GM18505 (cell line): ENCODE data around the gene ATP5MC3.

ENCODE experiments used
- ATAC-seq: cut with Tn5 transposase; IDR thresholded peaks from one replicate; pipeline ENCODE4 v1.9.1; 2021; ENCODE audit not compliant: unreplicated experiment
- POLR2A ChIP-seq: IDR thresholded peaks from 4 replicates; pipeline ENCODE4 v1.6.1; 2011; ENCODE audit warnings: borderline replicate concordance; ENCODE audit not compliant: insufficient read depth, insufficient read length; ENCODE audit errors: extremely low read depth

The ATP5MC3 gene

DNA sequence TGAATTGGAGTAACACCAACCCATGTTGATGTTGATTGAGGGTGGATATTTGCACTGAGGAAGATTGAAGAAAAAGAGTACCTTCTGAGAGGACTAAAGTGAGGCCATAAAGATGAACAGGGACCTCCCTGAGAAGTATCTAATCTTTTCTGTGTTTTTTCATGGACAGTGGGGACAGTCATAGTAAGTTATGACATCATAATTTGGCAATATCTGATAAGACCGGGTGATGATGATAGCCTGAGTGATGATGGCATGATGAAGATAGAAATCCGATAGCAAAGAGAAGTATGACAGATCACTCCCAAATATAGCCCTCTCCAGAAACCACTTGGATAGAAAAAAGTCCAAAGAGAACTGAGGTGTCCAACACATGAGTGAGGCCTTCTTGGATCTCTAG is 2.2 kb upstream of the ATP5MC3 start:
- no peak for ATAC-seq
- TF ChIP-seq POLR2A: no peak

DNA sequence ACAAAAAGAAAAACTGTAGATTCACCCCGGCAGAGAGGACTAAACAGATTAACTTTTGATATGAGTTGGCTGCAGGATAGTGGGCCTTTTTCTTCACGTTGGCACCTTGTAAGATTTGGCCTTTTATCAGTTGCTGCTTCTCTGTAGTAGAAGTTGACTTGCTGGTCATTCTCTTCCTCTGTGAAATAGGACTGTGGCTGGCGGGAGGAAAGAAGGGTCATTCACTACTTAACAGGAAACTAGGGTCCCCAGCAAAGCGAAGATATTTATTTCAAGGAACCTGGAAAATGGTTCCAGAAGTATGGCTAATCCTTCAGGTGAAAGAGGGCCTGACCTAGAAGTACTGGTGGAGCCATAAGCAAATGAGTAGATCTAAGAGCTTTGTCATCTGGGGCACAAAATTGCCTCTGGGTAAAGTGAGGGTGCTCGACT is 383 bp upstream of the ATP5MC3 start:
- no peak for ATAC-seq
- TF ChIP-seq POLR2A: no peak

DNA sequence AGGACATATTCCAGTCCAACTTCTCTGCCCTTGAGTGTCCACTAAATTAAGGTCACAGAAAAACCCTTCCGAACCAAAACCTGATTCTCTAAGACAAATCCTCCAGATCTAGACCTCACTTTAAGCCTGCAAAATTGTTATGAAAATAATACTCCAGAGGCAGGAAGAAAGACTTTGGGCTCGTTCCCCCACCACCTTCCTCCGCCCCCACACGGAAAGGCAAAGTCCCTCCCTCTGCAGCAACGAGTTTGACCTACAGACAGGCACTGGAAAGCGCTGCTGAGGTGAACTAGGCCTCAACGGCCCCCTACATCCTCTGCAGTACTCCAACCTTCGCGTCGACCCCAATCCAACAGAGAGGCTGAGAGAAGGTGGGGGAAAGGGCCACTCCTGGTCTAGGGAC is 808 bp downstream of the ATP5MC3 start:
- ATAC-seq: peak; percentile 60

DNA sequence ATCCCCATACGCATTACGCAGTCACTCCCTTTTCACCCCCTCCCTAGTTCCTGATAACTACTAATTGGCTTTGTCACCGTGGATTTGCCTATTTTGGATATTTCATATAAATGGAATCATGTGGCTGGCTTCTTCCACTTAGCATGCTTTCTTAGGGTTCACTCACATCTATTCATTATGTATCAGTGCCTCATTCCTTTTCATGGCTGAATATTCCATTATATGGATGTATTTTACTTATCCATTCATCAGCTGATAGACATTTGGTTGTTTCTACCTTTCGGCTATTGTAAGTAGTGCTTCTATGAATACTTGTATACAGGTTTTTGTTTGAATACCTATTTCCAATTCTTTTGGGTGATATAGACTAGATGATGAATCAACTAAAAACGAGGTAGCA is 4.9 kb downstream of the ATP5MC3 start:
- TF ChIP-seq POLR2A: no peak
- no peak for ATAC-seq

More for the DNA sequence above, 808 bp downstream of the ATP5MC3 start:
- peak; percentile 36 for TF ChIP-seq POLR2A

DNA sequence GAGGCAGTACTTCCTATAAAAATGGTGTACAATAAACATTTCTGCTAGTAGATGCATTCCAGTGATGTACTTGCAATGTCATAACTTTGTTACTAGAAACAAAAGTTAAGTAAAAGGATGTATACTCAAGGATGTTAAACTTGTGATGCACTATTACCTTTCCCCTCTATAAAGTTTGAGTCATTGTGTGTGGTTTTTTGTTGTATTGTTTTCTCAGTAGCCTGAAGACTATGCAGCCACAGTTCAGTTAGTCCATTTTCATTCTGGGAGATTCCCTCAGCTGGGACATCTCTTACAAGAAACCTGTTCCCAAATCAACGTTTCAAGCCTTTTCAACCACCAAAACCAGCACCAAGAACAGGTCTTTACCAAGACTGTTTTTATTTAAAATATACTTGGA is 5.6 kb downstream of the ATP5MC3 start:
- ATAC-seq: no peak
- TF ChIP-seq POLR2A: no peak

DNA sequence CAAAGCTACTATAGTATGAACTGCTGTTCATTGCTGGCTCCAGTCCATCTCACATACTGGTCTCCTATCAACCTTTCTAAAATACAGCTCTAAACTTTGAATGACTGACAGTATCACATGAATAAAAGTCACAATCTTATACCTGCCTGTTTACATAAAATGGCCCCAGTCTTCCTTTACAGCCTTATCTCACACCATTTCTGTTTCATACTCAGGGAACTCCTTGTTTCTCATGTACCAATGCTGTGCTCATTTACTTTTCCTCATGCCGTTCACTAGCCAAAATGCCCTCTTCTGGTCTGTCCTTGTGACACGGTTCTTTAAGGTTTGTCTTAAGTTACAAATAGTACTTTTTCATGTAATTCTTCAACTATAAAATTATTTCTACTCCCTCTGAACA is 6.2 kb downstream of the ATP5MC3 start:
- ATAC-seq: no peak
- no peak for TF ChIP-seq POLR2A

DNA sequence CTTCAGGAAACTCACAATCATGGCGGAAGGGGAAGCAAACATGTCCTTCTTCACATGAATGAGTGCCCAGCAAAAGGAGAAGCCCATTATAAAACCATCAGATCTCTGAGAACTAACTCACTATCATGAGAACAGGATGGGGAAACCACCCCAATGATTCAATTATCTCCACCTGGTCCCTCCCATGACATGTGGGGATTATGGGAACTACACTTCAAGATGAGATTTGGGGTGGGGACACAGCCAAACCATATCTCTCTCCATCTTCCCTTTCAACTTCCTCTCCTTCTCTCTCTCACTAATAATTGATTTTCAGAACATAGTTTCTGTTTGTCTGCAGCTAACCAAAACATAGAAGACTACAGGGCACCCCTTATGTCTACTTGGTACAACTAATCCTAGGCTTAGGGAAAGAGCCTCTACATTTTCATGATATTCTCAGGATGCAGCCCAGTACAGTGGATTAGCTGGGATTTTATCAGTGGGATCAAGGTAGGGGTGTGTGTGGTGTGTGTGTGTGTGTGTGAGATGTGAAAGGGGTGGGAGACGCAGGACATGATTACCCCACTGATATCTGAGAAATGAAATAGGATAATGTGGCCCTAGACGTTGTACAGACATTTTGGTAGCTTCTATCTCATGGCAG is 10.7 kb downstream of the ATP5MC3 start:
- no peak for TF ChIP-seq POLR2A
- no peak for ATAC-seq

DNA sequence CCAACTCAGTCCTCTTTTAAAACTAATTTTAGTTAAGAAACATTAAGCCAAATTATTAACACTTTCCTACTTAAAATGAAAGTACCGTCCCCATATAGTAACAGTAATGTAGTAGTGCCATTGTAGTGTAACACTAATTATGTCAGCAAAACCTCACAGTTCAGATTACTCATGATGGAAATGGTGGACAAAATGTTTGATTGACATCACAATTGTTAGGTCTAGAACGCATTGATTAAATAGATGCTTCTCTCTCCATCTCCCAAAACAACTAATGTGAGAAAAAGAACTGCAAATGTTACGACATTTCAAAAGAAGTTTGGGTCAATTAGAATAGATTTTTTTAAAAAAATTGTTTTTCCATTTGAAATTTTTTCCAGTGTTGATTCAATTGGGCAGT is 12.3 kb downstream of the ATP5MC3 start:
- ATAC-seq: no peak
- no peak for TF ChIP-seq POLR2A

DNA sequence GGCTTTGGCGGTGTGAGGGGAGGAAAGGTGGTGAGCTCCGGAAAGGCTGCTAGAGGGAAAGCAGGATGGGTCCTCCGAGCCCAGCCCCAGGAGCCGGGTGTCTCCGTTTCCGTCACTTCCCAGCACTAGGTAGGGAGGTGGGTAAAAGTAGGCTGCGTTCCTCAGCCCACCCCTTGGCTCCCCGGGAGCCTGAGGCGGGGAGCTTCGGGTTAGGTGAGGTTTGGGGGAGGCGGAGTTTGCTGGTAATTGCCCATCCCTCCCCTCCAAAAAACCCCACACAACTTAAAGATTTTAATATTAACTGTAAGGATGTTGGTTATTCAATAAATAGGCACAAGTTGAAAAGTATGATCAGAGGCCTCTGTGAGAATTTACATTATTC is 13.0 kb downstream of the ATP5MC3 start:
- peak; percentile 21 for ATAC-seq
- peak; percentile 73 for TF ChIP-seq POLR2A

DNA sequence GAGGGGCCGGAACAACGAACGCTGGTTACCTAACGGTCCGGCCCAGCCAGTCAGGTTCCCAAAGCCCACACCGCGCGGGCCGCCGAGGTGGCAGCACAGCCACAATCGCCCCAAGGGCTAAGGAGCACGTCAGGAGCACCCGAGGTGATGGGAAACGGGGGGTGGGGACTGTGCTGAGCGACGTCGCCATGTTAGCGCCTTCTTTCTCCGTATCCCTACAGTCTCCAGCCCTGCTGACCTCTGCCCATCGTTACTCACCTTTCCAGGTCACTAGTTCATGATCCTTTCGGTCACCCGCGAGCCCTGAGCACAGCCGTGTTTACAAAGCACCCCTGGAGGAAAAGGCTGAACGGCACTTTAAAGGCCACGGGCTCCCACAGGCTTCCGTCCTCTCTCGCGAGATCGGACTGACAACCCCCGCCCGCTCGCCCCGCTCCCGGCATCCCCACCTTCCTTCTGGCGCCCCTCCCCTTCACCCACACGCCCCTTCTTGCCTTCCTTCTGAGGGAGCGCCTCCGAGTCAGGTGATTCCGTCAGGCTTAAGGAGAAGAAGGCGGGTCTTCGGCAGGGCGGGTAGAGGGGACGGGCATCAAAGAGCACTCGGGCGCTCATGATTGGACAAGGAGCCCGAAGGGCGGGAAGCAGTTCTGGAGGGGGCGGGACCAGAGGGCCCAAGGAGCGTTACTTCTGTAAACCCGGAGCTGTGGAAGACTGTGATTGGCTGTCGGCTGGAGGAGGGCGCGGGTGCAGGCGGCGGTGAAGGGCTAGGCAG is 13.5 kb downstream of the ATP5MC3 start, which contains the start of gene ATF2:
ATF2 (minus strand) TSS at position 412 of the 772 bp plus-strand sequence. CDS start 31,760 bp downstream, outside the sequence.
- ATAC-seq: peak; percentile 93

DNA sequence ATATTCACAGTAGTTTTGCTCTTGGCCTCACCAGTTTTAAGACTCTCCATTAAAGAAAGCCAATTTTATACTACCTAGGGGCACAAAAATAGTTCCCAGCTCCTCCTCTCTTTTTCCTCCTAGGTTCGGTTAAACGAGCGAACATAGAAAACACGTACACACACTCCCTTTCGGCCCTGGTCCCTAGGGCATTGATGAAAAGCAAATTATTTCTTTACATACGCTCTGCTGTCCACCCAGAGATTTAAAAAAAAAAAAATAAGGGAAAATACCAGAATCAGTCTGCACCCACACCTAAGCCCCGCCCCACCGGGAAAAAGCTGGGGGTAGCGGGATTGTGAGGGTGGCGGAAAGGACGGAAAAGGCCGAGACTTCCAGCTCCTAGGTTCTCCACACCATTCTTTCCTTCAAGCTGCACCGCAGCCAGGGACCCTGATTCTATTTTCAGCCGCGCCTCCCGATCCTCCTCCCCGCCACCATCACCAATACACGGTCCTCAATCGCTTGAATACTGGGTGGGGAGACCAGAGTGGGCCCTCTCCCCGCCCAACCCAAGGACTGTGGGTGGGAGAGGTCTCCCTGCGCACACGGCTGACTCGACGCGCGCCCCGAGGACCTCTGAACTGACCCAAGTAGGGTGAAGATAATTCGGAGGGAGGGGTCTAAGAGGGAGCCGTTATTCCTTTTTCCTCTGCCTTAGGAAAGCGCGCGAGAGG is 14.3 kb downstream of the ATP5MC3 start:
- ATAC-seq: peak; percentile 3
- no peak for TF ChIP-seq POLR2A

More for the DNA sequence above, 13.5 kb downstream of the ATP5MC3 start, which contains the start of gene ATF2:
- TF ChIP-seq POLR2A: peak; percentile 58

DNA sequence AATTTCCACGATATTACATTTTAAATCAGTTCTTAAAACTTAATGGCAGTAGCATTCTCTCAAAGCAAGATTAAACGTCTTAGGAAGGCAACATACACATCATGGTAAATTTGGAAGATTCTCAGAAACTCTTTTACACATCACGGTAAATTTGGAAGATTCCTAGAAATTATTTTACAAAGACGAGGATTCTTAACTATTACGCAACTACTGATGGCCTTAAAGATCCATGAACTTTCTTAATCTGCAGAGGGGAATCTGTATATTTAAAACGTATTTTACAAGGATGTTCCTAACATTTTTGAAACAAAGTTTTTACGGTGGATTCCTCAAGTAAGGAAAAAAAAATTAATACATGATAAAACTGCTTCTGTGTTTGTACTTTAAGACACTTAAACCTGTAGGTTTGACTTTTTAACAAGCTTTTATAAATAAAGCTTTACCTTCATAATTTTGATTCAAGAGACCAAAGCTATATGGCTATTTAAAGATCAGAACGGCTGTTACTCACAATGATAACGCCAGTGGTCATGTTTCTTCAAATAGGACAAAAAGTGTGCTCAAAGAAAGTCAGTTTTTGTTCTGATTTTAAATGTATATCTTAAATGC is 15.2 kb downstream of the ATP5MC3 start:
- ATAC-seq: no peak

DNA sequence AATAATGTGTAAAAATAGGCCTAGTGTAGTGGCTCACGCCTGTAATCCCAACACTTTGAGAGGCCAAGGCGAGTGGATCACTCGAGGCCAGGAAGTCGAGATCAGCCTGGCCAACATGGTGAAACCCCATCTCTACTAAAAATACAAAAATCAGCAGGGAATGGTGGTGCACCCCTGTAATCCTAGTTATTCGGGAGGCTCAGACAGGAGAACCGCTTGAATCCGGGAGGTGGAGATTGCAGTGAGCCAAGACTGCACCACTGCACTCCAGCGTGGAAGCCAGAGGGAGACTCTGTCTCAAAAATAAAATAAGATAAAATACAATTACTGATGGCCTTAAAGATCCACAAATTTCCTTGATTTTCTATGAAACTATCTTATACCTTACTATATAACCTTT is 17.3 kb downstream of the ATP5MC3 start:
- no peak for ATAC-seq
- no peak for TF ChIP-seq POLR2A

More for the DNA sequence above, 15.2 kb downstream of the ATP5MC3 start:
- TF ChIP-seq POLR2A: no peak
